ENCODE data around the gene CES2.

The CES2 gene

DNA sequence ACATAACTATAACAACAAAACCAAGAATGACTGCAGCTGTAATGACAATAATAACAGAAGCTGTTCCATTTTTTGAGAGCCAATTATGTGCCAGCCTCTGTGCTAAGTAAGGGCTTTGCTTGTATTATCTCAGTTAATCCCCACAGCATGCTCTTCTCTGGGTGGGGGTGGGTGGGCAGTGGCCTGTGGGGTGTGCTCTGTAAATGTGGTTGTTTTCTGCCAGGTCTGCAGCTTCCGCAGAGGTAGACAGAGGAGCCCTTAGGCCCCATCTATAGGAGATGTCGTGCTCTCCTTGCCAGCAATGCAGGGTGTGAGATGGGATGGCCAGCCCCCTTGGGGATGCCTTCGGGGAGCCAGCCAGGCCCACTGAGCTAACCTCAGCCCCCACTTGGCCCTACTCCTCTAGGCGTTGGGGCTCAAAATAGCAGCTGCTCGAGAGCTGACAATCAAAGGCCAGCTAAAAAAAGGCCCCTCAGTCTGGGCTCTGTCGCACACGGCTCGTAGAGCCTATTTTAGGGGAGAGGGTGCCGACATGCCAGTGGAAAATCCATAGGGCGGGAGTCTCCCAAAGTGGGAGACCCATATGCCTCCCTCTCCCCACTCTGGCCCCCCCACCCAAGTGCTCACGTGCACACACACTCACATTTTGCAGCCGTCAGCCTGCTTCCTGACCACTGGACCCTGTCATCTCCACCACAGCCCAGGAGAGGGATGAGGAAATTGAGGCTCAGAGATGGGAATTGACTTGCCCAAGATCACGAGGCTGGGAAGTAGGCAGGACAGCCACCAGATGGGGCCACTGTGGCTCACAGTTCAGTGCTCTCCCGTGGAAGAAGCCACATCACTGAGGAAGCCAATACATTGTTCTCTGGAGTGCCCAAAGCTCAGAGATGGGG is 32.4 kb upstream of the CES2 start:
- DNase-seq (ENCODE audit: low read depth in 2 of 3, low spot score in 1 of 3), result no peak

GRCh38 chr16:66903544-66904427 is 31.5 kb upstream of the CES2 start:
- DNase-seq (ENCODE audit: low read depth in 2 of 3, low spot score in 1 of 3), result no peak

DNA sequence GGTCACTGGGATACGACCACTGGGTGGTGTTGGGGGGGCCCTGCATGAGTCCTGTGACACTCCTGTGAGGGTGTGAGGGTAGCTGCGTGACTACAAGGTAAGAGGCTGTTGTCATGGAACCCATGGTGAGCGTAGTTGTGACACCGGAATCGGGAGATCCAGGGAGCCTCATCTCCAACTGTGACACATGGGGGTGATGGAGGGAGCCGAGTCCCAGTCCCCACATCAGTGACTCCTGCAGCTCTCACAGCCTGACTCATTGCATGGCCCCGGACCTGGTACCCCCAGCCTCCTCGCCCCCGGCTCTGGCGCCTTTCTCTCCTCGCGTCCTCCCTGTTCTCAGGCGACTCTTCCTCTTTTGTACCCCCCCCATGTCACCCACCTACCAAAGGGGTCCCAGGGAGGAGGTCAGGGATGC is 30.9 kb upstream of the CES2 start:
- no peak for DNase-seq (ENCODE audit: low read depth in 2 of 3, low spot score in 1 of 3)

GRCh38 chr16:66904846-66905632 is 30.3 kb upstream of the CES2 start:
- no peak for DNase-seq (ENCODE audit: low read depth in 2 of 3, low spot score in 1 of 3)

- no peak for DNase-seq (ENCODE audit: low read depth in 2 of 3, low spot score in 1 of 3)
Observed at GRCh38 chr16:66905633-66906539, 29.4 kb upstream of the CES2 start.

DNA sequence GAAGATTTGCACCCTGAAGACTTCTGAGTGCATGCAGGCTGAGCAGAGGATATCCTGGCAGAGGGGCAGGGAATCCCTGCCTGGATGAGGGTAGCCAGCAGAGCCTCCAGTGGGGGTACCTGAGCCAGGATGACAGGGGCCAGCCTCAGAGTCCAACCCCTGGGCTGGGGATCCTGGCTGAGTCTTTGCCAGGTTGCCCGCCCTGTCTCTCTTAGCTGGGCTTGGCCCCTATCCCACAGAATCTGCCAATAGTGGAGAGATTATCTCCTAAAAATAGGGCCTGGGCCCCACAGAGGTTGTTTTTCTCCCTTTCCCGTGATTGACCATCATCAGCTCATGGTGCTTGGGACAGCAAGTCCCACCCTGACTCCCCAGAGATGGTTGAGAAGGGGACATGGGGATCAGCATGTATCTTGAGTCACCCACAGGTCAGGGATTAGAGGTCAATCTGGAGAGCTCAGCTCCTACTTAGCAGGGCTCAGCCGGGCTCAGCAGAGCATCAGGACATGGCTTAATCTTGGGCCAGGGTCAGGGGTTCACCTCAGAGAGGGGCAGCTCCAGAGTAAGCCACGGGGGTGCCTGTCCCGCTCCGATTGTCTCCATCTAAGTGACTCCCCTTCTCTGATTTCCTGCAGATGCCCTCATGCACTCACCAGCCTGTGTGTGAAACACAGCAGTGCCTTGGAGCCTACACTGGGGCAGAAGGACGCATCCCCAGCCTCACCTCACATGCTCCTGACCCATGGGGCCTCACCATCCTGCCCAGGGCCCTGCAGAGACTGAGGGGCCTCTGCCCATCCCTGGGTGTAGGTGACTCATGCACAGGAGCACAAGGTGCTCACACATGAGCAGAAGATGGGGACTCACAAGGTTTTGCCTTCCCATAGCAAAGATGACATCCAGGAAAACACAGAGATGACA is 28.1 kb upstream of the CES2 start:
- no peak for DNase-seq (ENCODE audit: low read depth in 2 of 3, low spot score in 1 of 3)

DNA sequence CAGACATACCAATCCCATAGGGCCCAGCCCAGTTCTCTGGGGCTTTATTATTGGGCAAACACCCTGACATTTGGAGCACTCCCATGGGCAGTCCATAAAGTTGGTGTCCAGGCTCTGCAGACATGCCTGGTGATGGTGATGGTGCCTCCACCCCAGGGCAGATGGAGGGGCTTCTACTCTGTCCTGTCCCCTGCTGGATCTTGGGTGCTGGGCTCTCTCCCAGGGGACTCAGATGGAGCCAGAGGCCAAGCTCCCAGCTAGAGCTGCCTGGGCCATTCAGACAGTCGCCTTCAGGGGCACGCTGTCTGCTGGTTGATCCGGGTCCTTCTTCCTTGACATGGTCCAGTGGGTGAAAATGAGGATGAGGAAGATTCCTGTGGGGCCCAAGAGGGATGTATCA is 27.2 kb upstream of the CES2 start:
- no peak for DNase-seq (ENCODE audit: low read depth in 2 of 3, low spot score in 1 of 3)

- DNase-seq (ENCODE audit: low read depth in 2 of 3, low spot score in 1 of 3), result no peak
Observed at GRCh38 chr16:66908762-66909559, 26.4 kb upstream of the CES2 start.

- DNase-seq (ENCODE audit: low read depth in 2 of 3, low spot score in 1 of 3), result no peak
Observed at GRCh38 chr16:66910175-66910940, 25.0 kb upstream of the CES2 start.

- no peak for DNase-seq (ENCODE audit: low read depth in 2 of 3, low spot score in 1 of 3)
Observed at GRCh38 chr16:66911112-66911511, 24.2 kb upstream of the CES2 start.

- no peak for DNase-seq (ENCODE audit: low read depth in 2 of 3, low spot score in 1 of 3)
Observed at GRCh38 chr16:66911801-66912200, 23.5 kb upstream of the CES2 start.

DNA sequence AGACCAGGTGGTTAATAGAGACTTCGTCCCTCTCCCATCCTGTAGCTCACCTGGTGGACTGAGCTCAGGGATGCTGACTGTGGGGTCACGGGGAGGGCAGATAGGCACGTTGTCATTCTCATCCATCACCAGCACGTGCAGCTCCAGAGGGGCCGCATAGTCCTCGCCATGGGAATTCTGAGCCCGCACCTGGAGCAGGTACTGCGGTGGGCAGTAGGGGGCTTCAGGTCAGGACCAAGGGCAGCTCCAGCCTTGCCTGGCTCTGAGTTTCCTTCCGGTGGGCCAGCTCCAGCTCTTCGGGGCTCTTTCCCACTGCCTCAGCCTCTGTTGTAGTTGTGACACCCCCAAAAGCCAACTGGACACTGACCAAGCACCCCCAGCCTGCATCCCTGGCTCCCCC is 22.2 kb upstream of the CES2 start:
- DNase-seq (ENCODE audit: low read depth in 2 of 3, low spot score in 1 of 3), result no peak

GRCh38 chr16:66913711-66914110 is 21.6 kb upstream of the CES2 start:
- DNase-seq (ENCODE audit: low read depth in 2 of 3, low spot score in 1 of 3), result no peak

DNA sequence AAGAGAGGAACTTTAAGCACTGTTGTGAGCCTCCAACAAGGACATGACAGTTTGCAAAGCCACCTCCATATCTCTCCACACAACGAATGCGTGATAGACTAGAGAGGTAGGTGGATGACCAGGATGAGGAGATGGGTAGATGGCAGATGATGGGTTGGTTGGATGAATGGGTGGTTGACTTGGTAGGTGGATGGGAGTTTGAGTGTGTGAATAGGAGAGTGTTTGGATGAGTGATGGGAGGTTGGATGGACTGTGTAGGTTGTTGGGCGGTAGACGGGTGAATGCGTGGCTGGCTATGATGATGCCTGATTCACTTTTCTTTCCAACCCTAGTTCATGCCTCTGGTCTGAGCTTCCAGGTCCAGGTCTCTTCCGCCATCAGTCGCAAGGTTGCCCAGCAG is 20.8 kb upstream of the CES2 start:
- no peak for DNase-seq (ENCODE audit: low read depth in 2 of 3, low spot score in 1 of 3)

GRCh38 chr16:66915041-66915440 is 20.3 kb upstream of the CES2 start:
- DNase-seq (ENCODE audit: low read depth in 2 of 3, low spot score in 1 of 3), result no peak

DNA sequence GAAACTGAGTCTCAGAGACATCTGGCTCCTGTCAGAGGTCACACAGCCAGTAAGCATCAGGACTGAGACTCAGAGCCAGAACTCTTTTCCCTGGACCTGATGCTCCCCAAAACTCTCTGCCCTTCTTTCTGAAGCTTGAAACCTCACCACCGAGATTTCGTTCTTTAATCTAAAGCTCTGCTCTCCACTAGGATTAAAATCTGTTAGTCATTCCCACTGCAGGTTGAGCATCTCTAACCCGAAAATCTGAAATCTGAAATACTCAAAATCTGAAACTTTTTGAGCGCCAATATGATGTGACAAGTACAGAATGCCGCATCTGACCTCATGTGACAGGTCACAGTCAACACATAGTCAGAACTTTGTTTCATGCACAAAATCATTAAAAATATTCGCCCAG is 18.8 kb upstream of the CES2 start:
- DNase-seq (ENCODE audit: low read depth in 2 of 3, low spot score in 1 of 3), result no peak

DNA sequence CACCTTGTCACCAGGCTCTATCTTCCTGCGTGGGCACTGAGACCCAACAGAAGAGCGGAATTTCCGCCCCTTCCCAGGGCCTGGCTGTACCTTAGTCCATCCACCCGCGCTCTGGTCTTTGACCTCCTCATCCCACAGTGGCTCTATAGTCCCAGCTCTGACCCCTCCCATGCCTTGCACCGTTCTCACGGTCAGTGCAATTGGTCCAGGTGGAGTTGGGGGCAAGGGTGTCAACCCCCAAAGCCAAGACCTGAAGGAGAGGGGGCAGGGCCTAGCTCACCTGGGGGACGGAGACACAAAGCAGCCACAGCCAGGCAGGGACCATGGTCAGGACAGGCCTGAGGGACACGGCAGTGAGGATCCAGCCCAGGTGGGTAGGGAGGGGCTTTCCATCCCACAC is 17.6 kb upstream of the CES2 start:
- DNase-seq (ENCODE audit: low read depth in 2 of 3, low spot score in 1 of 3), result no peak

DNA sequence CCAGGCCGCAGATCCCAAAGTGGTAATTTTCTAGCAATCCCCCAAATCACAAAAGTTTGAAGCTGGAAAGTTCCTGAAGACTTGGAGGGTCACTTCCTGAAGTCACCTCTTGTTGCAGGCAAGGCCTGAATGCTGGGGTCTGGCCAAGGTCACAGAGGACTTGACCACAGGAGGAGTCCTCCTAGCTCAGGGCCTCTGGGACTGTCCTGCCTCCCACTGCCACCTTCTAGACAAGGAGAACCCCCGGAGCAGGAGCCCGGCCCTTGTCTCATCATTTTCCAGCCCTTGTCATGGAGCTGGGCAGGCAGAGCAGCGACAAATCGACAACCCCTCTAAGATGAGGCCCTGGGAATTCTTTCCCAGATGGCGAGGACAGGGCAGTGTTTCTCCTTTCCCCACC is 17.0 kb upstream of the CES2 start:
- no peak for DNase-seq (ENCODE audit: low read depth in 2 of 3, low spot score in 1 of 3)

All from stimulated activated CD4-positive, alpha-beta T cell treated with anti-CD3 and anti-CD28 coated beads, Interleukin-12 subunit alpha, Interleukin-12 subunit beta, amount 100 ng/mL, for 48 hours (primary cell).